ENCODE measurements around the gene RRP8.
A peak's percentile ranks its signal among the peaks of the same experiment; 100 is the strongest.

RRP8 gene

DNA sequence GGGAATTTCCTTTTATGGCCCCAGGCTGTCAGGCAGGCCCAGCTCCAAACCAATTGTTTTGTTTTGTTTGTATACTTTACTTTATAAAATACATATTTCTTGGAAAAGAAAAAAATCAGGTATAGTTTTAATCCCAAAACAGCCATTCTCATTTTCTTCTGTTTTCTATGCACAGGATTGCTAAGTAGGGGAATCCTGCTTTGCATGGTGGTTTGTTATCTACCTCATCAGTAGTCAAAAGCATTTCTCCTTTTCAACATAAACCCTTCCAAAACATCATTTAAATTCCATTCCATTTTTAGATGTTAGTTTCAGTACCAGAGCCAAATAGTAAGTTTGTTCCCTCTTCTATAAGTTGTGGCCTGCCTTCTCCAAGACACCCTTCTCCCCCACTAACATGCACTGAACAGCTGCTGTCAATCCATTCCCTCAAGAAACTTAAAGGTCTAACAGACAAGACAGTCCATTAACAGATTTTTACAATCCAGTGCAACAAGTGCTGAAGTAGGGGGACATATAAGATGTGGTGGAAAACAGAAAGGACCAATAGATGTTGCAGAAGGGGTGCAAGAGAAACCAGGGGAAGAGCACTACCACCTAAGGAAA is 3.9 kb upstream of the RRP8 start:
- Histone ChIP-seq H3K4me1 (peaks cover 28% of the 10 kb centered on the region), H3K9me3 (no peaks in the 10 kb centered on the region), H3K27me3 (ENCODE audit: low read depth) (no peaks in the 10 kb centered on the region), H3K36me3 (replicated peaks) (peaks cover 47% of the 10 kb centered on the region), H3K4me3 (no peak overlapping the region)
- in situ Hi-C loops (cut with MboI; ENCODE audit: low sequenced_read_pairs) = no loop called here
- no peak for DNase-seq (ENCODE audit: low spot score in 2 of 2)

DNA sequence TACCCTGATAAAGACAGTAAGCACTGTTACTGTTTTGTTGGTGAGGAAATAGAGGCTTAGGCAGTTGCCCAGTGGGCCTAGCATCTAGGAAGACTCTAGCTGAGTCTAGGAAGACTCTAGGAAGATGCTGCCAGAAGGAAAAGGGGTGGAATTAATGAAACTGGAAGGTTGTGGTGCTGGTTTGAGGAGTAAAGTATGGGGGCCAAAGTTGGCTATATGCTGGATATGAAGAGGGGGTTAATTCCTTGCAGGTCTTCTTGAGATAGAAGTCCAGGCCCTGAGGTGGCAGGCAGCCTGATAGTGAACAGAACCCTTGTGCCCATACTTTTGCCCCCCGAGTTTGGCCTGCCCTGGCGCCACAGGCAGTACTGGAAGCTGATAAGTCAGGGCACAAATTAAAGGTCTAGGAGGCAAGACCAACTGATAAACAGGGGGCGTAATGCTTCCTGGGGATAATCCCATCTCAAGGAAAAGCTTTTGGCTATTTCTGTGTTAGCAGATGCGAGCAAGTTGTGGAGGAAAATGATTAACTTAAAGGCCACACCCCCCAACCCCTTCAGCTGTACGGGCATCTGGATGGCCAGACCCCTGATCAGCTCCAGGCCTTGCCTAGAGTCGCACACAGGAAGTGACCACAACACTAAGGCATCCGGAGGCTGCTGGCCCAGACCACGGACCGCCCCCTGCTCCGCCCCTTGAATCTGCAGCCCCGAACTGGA is 3.2 kb upstream of the RRP8 start:
- Histone ChIP-seq H3K4me3 (0 out of 2 replicates have a peak overlapping the region, but pooled peaks have one; percentile 5), H3K4me1 (peaks cover 31% of the 10 kb centered on the region), H3K36me3 (replicated peaks) (peaks cover 48% of the 10 kb centered on the region), H3K27me3 (ENCODE audit: low read depth) (no peaks in the 10 kb centered on the region), H3K9me3 (no peaks in the 10 kb centered on the region)
- in situ Hi-C loops (cut with MboI; ENCODE audit: low sequenced_read_pairs) = no loop called here
- peak; percentile 66 to 93 for DNase-seq (ENCODE audit: low spot score in 2 of 2)

DNA sequence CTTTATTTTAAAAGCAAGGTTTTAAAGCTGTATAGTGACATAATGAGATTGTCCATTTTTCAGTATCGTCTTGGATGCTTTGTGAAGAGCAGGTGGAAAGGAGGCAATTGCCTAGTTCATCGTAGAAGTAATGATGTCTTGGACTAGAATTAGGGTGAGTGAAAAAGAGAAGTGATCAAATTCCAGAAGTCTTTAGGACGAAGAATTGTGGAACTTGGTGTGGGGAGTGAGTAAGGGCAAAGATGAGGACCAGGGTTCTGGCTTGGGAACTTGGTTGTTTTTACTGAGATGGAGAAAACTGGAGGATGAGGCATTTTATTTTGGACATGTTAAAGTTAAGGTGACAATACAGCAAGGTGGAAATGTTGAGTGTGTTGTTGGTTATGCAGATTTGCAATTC is 1.4 kb upstream of the RRP8 start:
- Histone ChIP-seq H3K4me3 (peak overlapping the region; percentile 94), H3K9me3 (no peaks in the 10 kb centered on the region), H3K27me3 (ENCODE audit: low read depth) (no peaks in the 10 kb centered on the region), H3K4me1 (peaks cover 31% of the 10 kb centered on the region), H3K36me3 (replicated peaks) (peaks cover 51% of the 10 kb centered on the region)
- no peak for DNase-seq (ENCODE audit: low spot score in 2 of 2)
- in situ Hi-C loops (cut with MboI; ENCODE audit: low sequenced_read_pairs) = no loop called here

DNA sequence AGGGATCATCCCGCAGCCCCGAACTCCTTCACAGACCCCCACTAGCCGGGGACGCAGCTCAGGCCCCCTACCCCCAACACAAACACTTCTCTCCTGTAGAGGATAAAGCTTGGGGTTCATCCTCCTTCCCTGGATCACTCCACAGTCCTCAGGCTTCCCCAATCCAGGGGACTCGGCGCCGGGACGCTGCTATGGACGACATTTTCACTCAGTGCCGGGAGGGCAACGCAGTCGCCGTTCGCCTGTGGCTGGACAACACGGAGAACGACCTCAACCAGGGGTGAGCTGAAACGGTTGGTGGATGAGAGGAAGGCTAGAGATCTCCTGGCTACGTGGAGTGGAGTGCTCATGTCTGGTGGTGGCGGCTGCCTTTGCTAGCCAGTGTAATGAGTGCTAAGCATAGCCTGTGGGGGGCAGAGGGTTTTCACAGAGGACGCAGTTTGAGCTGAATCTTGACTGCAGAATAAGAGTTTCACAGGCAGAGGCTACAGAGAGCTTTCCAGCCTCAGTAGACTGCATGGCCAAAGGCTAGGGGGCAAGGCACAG is 738 bp upstream of the RRP8 start:
- in situ Hi-C loops (cut with MboI; ENCODE audit: low sequenced_read_pairs) = no loop called here
- Histone ChIP-seq H3K9me3 (no peaks in the 10 kb centered on the region), H3K27me3 (ENCODE audit: low read depth) (no peaks in the 10 kb centered on the region), H3K4me3 (peak overlapping the region; percentile 94), H3K4me1 (peaks cover 31% of the 10 kb centered on the region), H3K36me3 (replicated peaks) (peaks cover 51% of the 10 kb centered on the region)
- peak; percentile 44 to 59 for DNase-seq (ENCODE audit: low spot score in 2 of 2)

DNA sequence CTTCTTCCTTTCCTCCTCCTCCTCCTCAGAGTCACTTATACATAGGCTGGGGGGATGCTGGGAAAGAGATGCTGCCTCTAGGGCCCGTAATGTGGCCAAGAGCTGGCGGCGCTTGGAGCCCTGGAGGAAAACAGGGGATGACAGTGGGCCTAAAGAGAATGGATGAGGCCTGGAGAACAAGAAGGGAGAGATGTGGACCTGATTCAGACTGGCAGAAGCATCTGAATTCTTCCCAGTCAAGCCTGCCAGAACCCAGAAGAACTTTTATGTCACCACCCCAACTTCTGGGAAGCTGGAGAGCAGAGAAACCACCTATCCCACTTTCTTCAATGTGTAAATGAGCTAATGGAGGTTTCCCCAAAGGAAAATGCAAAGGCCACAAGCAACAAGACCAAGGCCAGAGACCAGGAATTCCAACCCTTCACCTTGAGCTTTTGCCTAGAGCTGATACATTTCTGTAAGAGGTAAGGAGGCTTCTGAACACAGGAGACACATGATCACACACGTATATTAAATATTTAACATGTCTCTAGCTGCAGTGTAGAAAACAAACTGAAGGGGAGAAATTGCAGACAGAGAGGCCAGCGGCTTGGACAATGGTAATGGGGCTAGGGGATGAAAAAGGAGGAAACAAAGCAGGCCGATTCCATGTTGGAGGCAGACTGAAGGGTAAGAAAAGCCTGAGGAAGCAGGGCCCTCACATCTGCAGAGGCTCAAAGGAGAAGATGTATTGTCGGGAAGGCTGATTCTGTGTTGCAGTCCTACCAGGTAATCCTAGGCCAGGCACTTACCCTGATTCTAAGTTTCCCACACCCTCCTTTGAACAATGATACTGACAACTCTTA is 1.1 kb downstream of the RRP8 start:
- DNase-seq (ENCODE audit: low spot score in 2 of 2) = no peak
- Histone ChIP-seq H3K27me3 (ENCODE audit: low read depth) (no peaks in the 10 kb centered on the region), H3K4me3 (peak overlapping the region; percentile 94), H3K9me3 (no peaks in the 10 kb centered on the region), H3K36me3 (replicated peaks) (peaks cover 46% of the 10 kb centered on the region), H3K4me1 (peaks cover 26% of the 10 kb centered on the region)
- in situ Hi-C loops (cut with MboI; ENCODE audit: low sequenced_read_pairs) = no loop called here

DNA sequence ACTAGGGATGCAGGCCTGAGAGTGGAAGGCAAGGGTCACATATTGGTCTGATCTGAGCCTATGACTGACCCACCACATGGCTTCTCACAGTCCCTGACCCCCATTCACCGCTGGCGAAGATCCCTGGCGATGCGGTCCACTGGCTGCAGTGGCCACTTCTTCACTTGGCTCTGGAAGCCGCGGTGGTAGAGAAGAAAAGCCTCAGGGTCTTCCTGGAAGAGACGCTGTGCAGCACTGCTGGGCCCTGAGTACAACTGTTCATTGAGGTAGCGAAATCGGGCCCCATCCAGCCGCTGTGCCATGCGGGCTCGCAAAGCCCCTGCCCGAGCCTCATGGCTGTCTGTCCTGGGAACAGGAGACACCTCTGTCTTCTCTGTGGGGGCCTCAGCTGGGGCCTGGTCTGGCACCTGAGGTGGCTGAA is 2.4 kb downstream of the RRP8 start:
- H3K9me3 ChIP-seq = no peaks in the 10 kb centered on the region
- H3K4me3 ChIP-seq = no peak overlapping the region
- peaks cover 15% of the 10 kb centered on the region for H3K4me1 ChIP-seq
- peaks cover 48% of the 10 kb centered on the region for H3K36me3 ChIP-seq (replicated peaks)
- DNase-seq (ENCODE audit: low spot score in 2 of 2) = no peak
- in situ Hi-C loops (cut with MboI; ENCODE audit: low sequenced_read_pairs) = no loop called here
- no peaks in the 10 kb centered on the region for H3K27me3 ChIP-seq (ENCODE audit: low read depth)

DNA sequence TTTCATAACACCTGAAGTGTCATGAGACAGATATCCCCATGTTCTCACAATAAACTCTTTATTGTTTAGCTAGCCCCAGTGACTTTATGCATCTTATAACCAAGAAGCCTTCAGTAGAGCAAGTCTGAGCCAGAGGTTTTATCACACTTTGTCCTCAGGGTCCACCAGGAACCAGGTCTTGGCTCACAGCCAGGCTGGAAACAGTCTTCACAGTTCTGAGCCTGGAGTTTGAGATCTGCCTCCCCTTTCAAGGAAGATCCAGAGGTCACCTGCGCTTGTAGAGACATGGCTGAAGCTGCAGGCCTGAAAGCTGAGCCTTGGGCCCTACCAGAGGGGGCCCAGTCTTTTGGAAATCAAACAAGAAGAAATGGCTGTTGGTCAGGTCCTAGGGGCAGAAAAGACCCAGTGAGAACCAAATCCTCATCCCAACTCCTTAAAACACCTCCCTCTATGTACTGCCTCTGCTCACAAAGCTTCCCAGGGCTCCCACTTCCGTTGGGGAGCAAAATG is 3.5 kb downstream of the RRP8 start:
- Histone ChIP-seq H3K9me3 (no peaks in the 10 kb centered on the region), H3K4me3 (no peak overlapping the region), H3K27me3 (ENCODE audit: low read depth) (no peaks in the 10 kb centered on the region), H3K4me1 (peaks cover 8% of the 10 kb centered on the region), H3K36me3 (replicated peaks) (peaks cover 59% of the 10 kb centered on the region)
- no peak for DNase-seq (ENCODE audit: low spot score in 2 of 2)
- in situ Hi-C loops (cut with MboI; ENCODE audit: low sequenced_read_pairs) = no loop called here

DNA sequence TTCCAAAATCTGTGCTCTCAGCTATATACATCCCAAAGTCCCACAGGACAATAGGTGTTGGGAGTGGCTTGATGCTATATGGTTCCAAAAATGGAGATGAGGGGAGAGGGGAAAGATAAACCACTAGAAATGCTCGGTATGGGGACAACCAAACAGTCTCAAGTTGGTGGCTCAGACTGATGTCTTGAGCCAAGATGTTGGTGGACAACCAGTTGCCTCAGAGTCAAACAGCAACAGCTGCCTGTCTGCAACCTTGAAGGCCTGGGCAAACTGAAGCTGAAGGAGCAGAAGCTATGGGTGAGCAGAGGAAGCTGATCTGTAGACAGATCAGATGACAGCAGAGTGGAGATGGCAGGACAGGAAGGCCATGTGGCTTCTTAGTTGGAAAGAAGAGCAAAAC is 4.0 kb downstream of the RRP8 start:
- Histone ChIP-seq H3K4me3 (no peak overlapping the region), H3K36me3 (replicated peaks) (peaks cover 59% of the 10 kb centered on the region), H3K9me3 (no peaks in the 10 kb centered on the region), H3K4me1 (0 out of 2 replicates have a peak, but pooled peaks cover 5% of the 10 kb centered on the region), H3K27me3 (ENCODE audit: low read depth) (no peaks in the 10 kb centered on the region)
- in situ Hi-C loops (cut with MboI; ENCODE audit: low sequenced_read_pairs) = no loop called here
- no peak for DNase-seq (ENCODE audit: low spot score in 2 of 2)

DNA sequence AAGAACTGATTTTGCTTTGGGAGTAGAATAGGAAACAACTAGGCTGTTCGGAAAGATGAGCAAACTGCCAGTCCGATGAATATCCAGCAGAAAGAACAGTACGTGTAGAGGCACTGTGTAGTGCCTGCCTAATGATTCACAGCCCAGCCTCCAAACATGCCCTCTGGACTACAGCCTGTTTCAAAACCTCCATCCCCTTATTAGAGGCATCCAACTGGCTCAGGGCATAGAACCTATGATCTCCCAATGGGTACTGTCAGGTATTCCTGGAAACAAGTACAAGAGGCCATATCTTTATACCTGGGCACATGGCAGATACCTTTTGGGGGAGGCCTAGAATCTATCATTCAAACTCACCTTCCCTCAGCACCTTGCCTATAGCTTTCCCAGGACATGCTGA is 4.9 kb downstream of the RRP8 start:
- 0 out of 2 replicates have a peak, but pooled peaks cover 5% of the 10 kb centered on the region for H3K4me1 ChIP-seq
- in situ Hi-C loops (cut with MboI; ENCODE audit: low sequenced_read_pairs) = no loop called here
- no peak overlapping the region for H3K4me3 ChIP-seq
- H3K9me3 ChIP-seq = no peaks in the 10 kb centered on the region
- DNase-seq (ENCODE audit: low spot score in 2 of 2) = no peak
- H3K27me3 ChIP-seq (ENCODE audit: low read depth) = no peaks in the 10 kb centered on the region
- peaks cover 65% of the 10 kb centered on the region for H3K36me3 ChIP-seq (replicated peaks)

DNA sequence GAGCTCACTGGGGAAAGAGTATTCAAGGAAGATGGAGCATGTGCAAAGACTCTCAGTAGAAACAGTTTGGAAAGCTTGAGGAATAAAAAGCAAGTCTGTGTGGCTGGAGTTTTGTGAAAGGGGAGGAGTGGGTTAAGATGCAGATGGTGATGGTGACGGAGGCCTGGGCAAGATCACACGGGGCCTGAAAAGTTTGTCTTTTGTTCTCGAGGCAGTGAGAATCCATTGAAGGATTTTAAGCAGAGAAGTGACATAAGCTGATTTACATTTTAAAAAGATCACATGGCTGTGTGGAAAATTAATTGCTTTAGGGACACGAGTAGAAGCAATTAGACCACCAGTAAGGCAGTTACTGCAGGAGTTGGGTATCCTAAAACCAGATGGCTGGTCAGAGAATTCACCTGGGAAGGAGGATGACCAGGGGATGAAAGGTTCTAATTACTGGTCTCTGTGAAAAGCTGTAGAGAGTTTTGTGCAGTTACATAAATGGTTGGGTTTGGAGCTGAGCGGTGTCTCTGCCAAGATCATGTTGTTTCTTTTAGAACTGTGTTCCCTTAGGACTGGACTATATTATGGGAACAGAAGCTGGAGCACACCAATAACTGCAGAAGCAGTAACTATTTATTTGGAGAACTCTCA is 7.1 kb downstream of the RRP8 start:
- DNase-seq (ENCODE audit: low spot score in 2 of 2) = peak in 1 of 2 experiments; percentile 38
- Histone ChIP-seq H3K9me3 (no peaks in the 10 kb centered on the region), H3K4me1 (no peaks in the 10 kb centered on the region), H3K27me3 (ENCODE audit: low read depth) (no peaks in the 10 kb centered on the region), H3K36me3 (replicated peaks) (peaks cover 67% of the 10 kb centered on the region), H3K4me3 (no peak overlapping the region)
- in situ Hi-C loops (cut with MboI; ENCODE audit: low sequenced_read_pairs) = no loop called here

DNA sequence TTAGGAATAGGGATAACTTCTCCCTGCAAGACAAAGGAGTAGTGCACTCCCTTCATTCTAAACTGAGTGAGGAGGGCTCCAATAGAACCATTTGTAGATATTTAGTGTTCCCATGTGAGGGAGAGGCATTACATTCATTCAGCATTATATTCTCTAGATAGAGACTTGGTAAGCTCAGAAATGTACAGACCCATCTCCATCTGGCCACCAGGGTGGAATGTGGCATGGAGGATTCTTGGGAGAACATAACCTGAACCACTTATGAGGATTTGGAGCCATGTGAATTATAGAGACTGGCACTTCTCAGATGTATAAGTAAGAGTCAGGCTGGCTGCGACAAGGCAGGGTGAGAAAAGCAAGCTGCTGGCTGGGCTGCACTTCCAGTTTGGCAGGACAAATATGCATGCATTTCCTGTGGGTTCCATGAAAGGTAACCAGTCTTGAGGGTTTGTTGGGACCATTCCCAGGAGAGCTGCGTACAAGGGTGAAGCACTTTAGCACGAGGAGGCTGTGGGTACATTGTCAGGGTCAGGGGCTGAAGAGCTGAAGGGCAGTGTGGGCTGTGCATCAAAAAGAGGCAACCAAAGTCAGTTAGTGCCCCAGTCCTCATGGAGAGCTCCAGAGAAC is 9.2 kb downstream of the RRP8 start:
- in situ Hi-C loops (cut with MboI; ENCODE audit: low sequenced_read_pairs) = no loop called here
- H3K4me3 ChIP-seq = no peak overlapping the region
- peaks cover 46% of the 10 kb centered on the region for H3K36me3 ChIP-seq (replicated peaks)
- H3K27me3 ChIP-seq (ENCODE audit: low read depth) = no peaks in the 10 kb centered on the region
- DNase-seq (ENCODE audit: low spot score in 2 of 2) = no peak
- no peaks in the 10 kb centered on the region for H3K4me1 ChIP-seq
- no peaks in the 10 kb centered on the region for H3K9me3 ChIP-seq

DNA sequence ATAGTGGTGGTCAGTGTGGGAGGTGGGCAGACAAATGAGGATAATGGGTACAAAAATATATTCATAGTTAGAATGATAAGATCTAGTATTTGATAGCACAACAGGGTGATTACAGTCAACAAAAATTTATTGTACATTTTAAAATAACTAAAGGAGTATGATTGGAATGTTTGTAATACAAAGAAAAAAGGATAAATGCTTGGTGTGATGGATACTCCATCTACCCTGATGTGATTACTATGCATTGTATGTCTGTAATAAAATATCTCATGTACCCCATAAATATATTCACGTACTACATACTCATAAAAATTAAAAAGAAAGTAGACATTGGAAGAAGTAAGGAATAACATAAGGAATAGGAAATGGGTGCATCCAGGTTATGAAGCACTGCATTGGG is 15.4 kb downstream of the RRP8 start:
- Histone ChIP-seq H3K36me3 (replicated peaks) (peaks cover 8% of the 10 kb centered on the region; the same call in 1 of the 2 replicates), H3K4me3 (no peak overlapping the region), H3K9me3 (no peaks in the 10 kb centered on the region), H3K27me3 (ENCODE audit: low read depth) (no peaks in the 10 kb centered on the region), H3K4me1 (no peaks in the 10 kb centered on the region)
- no peak for DNase-seq (ENCODE audit: low spot score in 2 of 2)
- in situ Hi-C loops (cut with MboI; ENCODE audit: low sequenced_read_pairs) = no loop called here
